GM12892 (cell line): ENCODE results near the gene TUBGCP2.

Experiments
- POLR2A ChIP-seq: IDR thresholded peaks from 2 replicates; pipeline ENCODE4 v1.6.1; 2011; ENCODE audit warnings: low read depth, low read length, control low read depth
- POLR2AphosphoS5 ChIP-seq: IDR thresholded peaks from 2 replicates; pipeline ENCODE4 v1.6.1; 2011; ENCODE audit warnings: low read depth, low read length, control low read depth

GRCh38 chr10:133266056-133266795, 42.4 kb downstream of the TUBGCP2 start:
- TF ChIP-seq POLR2A (no peak), POLR2AphosphoS5 (no peak)
